GM21528 (cell line): ENCODE results near the gene PLA2G6.

Experiments
- ATAC-seq: cut with Tn5 transposase; IDR thresholded peaks from one replicate; pipeline ENCODE4 v1.9.1; 2021; ENCODE audit warnings: mild to moderate bottlenecking, moderate library complexity; ENCODE audit not compliant: unreplicated experiment, low FRiP score

The PLA2G6 gene

DNA sequence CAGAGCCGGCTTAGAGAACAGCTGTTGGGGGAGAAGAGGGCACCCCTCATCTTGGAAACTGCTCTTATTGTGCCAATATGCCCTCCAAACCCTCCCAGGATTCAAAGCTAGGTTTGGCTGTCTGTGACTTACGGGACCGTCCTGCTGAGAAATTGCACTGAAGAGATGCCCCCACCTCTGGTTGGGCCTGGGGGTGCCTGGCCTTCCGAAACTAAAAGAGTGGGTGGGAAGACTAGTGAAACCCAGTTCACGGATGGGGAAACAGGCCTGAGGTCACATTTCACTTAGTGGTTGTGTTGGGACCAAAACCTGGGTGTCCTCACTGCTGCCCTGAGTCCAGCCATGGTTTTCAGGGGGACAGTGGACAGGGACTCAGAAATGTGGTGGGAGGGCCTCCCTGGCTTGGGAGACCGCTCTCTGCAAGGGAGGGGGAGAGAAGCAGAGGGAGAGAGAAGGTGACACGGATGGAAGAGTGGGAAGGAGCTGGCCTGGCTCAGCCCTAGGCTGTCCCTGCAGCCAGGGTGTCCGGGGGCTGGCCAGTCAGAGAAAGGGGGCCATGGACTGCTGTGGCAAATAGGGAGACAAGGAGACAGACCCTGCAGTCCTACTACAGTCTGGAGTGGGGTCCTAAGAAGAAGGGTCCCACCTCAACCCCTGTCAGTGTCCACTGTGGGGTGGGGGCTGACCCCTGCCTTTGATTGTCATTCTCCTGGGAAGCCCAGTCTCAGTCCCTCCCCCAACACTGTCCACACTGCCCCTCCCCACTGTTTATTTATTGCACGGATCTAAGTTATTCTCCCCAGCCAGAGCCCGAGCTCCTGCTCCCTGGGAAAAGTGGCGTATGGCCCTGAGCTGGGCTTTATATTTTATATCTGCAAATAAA, 33.8 kb upstream of the PLA2G6 start:
- ATAC-seq = no peak

- ATAC-seq = no peak
Observed at GRCh38 chr22:38214302-38215056, 32.8 kb upstream of the PLA2G6 start.

DNA sequence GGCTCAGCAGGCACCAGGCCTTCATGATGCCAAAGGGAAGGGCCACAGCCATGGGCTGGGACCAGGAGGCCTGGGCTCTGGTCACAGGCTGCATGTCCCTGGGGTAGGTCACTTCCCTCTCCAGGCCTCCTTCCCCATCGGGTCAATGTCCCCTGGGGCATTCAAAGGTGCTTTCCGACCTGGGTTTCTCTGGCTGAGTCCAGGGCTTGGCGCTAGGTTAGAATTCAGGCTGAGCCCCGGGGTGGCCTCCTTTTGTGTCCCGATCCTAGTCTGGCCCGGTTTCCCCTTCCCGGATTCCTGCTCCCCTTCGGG, 32.3 kb upstream of the PLA2G6 start:
- no peak for ATAC-seq

GRCh38 chr22:38213319-38213989, 31.8 kb upstream of the PLA2G6 start:
- no peak for ATAC-seq

DNA sequence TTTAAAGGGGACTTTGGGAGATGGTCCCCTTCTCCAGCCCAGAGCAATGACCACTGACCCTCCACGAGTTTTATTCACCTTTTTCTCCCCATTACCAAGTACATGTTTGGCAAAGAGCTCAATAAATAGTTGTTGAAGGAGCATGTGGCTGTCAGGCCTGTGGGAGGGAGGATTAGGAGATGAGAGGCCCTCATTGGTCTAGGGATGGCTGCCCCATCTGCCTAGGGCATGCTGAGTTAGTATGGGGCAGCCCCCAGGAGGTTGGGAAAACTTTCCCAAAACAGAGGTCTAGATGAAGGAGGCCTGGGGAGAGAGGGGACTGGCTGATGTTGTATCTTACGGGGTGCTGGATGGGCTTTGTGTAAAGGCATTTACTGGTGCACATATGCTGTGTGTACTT, 30.8 kb upstream of the PLA2G6 start:
- ATAC-seq = no peak

DNA sequence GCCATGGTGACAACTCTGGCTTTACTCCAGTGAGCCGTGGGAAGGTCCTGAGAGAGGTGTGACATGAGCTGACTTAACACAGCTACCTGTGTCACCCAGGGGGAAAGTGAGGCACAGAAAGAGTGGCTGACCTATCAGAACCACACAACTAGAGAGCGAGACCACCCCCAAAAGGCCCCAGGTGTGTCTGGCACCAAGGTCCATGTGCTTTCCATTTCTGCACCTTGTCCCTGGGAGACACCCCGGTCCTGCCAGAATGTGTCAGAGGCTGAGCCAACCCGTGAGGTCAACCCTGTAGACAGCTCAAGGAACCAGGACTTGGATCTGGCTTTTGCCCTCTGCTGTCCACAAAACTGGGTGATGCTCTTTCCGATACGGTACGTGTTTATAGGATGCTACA, 29.9 kb upstream of the PLA2G6 start:
- ATAC-seq = no peak

- ATAC-seq = no peak
Observed at GRCh38 chr22:38208551-38208968, 26.9 kb upstream of the PLA2G6 start.

- no peak for ATAC-seq
Observed at GRCh38 chr22:38207898-38208432, 26.3 kb upstream of the PLA2G6 start.

DNA sequence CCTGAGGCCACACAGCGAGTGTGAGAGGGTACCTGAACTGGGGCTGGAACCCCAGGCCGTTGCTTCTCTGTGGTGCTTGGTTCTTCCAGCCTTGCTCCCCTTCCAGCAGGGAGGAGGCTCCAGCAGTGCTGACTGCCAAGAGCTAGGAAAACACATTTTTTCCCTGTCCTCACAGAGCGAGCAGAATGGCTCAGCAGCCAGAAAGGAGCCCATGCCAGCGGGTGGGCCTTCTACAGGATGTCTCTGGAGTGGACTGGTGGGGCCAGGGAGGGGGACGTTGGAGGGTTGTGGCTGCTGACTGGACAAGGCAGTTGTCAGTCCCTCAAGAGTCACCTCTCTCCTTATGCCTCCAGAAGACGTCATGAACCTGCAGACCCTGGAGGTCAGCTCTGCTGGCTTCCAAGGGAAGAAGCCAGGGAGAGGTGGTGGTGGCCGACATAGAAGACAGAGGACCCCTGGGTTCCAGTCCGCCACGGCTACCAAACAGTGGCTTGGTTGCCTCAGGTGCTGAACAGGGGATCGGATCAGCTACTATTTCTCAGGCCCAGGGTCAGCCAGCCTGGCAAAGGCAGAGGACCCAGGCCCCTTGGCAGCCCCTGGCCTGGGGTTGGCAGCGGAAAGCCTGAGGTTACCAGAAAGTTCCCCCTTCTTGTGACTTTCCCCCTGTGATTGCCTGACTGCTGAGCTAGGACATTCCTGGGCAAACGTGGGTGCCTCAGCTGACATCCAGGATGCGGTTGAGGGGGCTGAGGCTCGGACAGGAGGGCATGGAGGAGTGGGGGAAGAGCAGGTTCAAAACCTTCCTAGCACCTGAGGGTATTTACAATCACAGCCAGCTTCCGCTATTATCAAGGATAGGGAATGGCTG, 23.9 kb upstream of the PLA2G6 start:
- no peak for ATAC-seq

DNA sequence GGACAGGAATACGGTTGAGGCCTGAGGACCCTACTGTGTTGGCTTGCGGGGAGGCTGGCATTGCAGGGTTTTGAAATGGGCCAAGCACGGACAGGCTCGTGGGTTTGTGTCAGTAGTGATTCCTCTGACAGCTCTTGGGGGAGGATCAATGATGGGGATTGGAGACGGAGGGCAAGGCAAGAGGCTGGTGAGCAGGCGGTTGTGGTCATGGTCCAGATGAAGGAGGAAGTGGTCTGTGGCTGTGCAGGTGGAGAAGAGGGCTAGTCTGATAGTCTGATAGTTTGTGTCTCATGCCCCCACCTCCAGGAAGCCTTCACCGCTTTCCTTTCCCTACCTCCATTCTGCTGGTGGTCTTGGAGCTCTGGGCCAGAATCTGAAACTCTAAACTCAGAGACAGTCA, 23.2 kb upstream of the PLA2G6 start:
- no peak for ATAC-seq

- no peak for ATAC-seq
Observed at GRCh38 chr22:38203855-38204514, 22.4 kb upstream of the PLA2G6 start.

DNA sequence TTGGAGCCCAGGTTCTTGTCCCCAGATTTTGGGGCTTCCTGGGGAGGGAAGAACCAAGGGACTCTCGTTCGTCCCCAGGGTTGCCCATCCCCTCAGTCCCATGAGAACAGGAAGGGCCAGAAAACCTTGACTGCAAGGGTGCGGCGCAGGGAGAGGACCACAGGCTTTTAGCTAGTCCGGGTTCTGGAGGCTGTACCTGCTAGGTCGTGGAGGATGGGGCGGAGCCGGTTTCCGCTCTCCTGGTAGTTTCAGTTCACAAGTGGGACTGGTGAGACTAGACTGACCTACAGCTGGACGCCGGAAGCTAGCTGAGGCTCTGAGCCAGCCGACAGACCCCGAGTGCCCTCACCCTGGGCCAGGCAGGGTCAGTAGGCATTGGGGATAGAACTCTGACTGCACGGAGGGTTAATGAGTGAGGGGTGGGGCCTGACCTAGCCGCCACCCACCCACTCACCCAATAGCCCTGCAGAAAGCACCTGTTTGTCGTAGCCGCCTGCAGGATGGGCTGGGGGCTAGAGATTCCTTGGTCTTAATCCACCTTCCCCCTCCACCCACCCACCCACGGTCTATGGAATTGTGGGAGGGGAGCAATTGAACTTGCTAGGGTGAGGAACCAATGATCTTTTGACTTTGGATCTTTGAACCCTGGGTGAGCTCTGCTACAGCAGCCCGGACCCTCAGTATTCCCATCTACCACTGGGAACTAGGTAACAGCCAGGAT, 21.6 kb upstream of the PLA2G6 start:
- ATAC-seq = no peak

DNA sequence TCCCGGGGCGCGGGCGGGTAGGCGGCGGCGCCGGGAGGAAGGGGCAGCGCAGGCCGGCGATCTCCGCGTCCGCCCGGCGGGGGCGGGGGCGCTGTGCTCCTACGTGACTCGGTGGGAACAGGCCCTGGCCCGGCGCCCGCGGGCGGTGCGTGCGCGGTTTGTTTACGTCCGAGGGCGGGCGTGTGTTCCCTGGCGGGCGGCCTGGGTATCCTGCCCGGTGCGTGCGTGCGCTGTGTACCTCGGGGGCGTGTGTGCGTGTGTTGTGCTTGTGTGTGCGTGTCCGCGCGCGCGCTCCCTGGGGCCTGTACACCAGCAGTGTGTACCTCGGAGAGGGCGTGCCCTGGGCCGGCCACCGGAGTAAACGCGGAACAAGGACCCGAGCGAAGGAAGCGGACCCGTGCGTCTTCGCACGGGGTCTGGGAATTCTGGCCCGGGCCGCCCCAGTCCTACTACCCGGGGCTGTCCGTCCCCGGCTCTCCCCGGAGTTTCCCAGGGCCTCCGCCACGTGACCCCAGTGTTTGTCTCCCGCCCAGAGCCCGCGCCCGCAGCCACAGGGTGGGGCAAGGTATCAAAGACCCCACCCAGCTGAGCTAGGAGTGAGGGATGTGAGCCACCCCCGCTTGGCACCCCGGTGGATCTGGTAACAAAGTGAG, 20.9 kb upstream of the PLA2G6 start:
- ATAC-seq = peak; percentile 25

DNA sequence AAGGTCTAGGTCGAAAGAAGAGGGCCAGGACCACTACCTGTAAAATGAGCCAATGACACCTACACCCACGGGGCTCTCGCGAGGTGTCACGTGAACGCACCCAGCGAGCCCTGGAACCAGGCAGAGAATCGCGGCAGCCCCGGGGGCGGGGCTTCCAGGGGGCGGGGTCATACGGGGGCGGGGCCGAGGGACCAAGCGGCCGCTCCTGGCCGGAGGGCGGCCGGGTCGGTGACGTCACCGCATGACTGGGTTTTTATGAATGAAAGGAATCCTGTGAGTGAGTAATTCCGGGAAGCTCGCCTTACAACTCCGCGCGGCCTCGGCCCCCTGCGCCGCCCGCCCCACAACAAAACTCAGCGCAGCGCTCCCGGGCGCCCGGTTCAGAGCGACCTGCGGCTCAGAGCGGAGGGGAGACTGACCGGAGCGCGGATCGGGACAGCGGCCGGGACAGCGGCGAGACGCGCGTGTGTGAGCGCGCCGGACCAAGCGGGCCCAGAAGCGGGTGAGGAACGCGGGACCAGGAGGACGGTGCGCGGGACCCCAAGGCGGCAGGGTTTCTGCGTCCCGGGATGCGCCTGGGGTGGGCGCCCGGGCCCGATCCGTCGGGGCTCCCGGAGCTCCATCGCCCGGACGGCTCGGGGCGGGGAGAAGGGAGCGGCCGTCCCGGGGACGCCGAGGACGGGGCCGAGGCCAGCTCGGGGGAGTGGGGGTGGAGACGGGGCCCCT, 20.2 kb upstream of the PLA2G6 start, which contains the start of gene MAFF:
TSS of gene MAFF (plus strand) at position 284 of the 726 bp plus-strand sequence. CDS start 11,860 bp downstream, outside the sequence.
- peak; percentile 45 for ATAC-seq

- ATAC-seq = no peak
Observed at GRCh38 chr22:38201371-38201710, 19.7 kb upstream of the PLA2G6 start.

GRCh38 chr22:38199826-38200559, 18.4 kb upstream of the PLA2G6 start:
- ATAC-seq = no peak

DNA sequence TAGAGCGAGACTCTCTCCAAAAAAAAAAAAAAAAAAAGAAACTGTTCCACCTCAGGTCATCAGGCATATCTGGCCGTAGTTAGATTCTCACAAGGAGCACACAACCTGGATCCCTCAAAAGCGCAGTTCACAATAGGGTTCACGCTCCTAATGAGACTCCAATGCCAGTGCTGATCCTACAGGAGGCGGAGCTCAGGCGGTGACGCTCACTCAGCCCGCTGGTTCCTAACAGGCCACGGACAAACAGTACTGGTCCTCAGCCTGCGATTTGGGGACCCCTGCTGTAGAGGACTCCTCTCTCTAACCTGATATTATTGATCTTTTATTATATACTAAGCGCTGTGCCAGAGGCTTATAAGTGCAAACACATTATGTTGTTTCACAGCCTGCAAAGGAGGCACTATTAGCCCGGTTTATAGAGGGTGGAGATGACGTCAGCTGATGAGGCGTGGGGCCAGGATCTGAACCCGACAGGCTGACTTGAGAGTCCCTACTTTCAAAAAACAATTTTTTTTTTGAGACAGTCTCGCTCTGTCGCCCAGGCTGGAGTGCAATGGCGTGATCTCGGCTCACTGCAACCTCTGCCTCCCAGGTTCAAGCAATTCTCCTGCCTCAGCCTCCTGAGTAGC, 15.3 kb upstream of the PLA2G6 start:
- ATAC-seq = no peak
